Lung (tissue), 12 donors: ENCODE results near the gene SLC35F3. TPM values are rescaled to one million over a fixed set of nuclear protein-coding genes. Genes with fewer than 3 reads are reported as not detected.

Experiments
- ATAC-seq: fragments of 200-7000 bp; cut with Tn5 transposase; one replicate; pipeline ENCODE4 v1.9.1; 2020; ENCODE audit warnings: moderate number of reproducible peaks; ENCODE audit not compliant: insufficient read depth, low FRiP score
- DNase-seq, 3 donors: peaks; one replicate each; pipeline ENCODE4 v3.0.0-alpha.2; 2013 to 2017
- H3K27ac ChIP-seq, 2 donors: one replicate each; pipeline ENCODE4 v1.5.1; 2013; ENCODE audit warnings: mild to moderate bottlenecking in 2 of 2, moderate library complexity in 2 of 2, control low read depth in 1 of 2, inconsistent platforms in 1 of 2, low read depth in 1 of 2, low read length in 1 of 2
- H3K27me3 ChIP-seq, 3 donors: one replicate each; pipeline ENCODE4 v1.5.1; 2013; ENCODE audit warnings: low read length in 2 of 3; ENCODE audit not compliant: control insufficient read depth in 3 of 3, insufficient read depth in 3 of 3
- H3K36me3 ChIP-seq, 4 donors: one replicate each; pipeline ENCODE4 v1.5.1; 2013; ENCODE audit warnings: low read length in 4 of 4, mild to moderate bottlenecking in 1 of 4, moderate library complexity in 1 of 4; ENCODE audit not compliant: control insufficient read depth in 4 of 4, insufficient read depth in 4 of 4
- H3K4me1 ChIP-seq, 5 donors: one replicate each; pipeline ENCODE4 v1.5.1; 2013; ENCODE audit warnings: low read length in 5 of 5, mild to moderate bottlenecking in 2 of 5, moderate library complexity in 1 of 5; ENCODE audit not compliant: control insufficient read depth in 5 of 5, insufficient read depth in 5 of 5
- H3K4me3 ChIP-seq: one replicate; pipeline ENCODE4 v1.5.1; 2013; ENCODE audit warnings: mild to moderate bottlenecking, control low read depth, moderate library complexity
- H3K9ac ChIP-seq, 2 donors: one replicate each; pipeline ENCODE4 v1.5.1; 2013; ENCODE audit warnings: low read length in 2 of 2, control low read depth in 1 of 2; ENCODE audit not compliant: insufficient read depth in 1 of 2
- H3K9me3 ChIP-seq, 4 donors: one replicate each; pipeline ENCODE4 v1.5.1; 2013; ENCODE audit warnings: low read length in 3 of 4, mild to moderate bottlenecking in 1 of 4, moderate library complexity in 1 of 4; ENCODE audit not compliant: control insufficient read depth in 4 of 4, insufficient read depth in 3 of 4
- CTCF ChIP-seq: IDR thresholded peaks from 2 replicates; pipeline ENCODE4 v1.5.1; 2012; ENCODE audit warnings: mild to moderate bottlenecking; ENCODE audit errors: control extremely low read depth, extremely low read depth
- WGBS, 2 donors: extraction: QIAGEN DNeasy Blood & Tissue Kit; methylation state at CpG; one replicate each; pipeline ENCODE4 v1.1.7; 2013; 5-methylcytosine and 5-hydroxymethylcytosine counted together
- polyA plus RNA-seq, 2 donors: library from polyadenylated mRNA; stranded (reverse); fragments of 200-250 nt; gene quantifications; one replicate each; pipeline ENCODE4 v1.2.1, GENCODE V29; 2013
- total RNA-seq, 2 donors: library from RNA; depleted of rRNA in 1 of 2; stranded (reverse); fragments of >200 nt in 1 of 2; gene quantifications; one replicate each; pipeline ENCODE4 v1.2.1, GENCODE V29; 2014 to 2021
- donor health status: control.
- donor health status: control.
- donor health status: Bipolar disorder and iron deficiency.
- donor health status: healthy.
- donor health status: DM: yes; HTN: yes; CAD: no.

Gene SLC35F3
- total and polyA plus RNA-seq, 4 donors, result 0.09 to 1.4 (median 0.48) TPM

GRCh38 chr1:234311414-234311813 lies 406.9 kb downstream of the SLC35F3 start:
- H3K9me3 ChIP-seq, result no peaks in the 10 kb centered on the region
- 92 to 96% methylated on average over 7 of the region's 7 CpGs for WGBS, 2 donors
- H3K27ac ChIP-seq, result no peak overlapping the region
- no peaks in the 10 kb centered on the region for H3K27me3 ChIP-seq
- H3K4me3 ChIP-seq, result no peak overlapping the region
- no peaks in the 10 kb centered on the region for H3K36me3 ChIP-seq
- no peak for TF ChIP-seq CTCF
- no peak overlapping the region for H3K9ac ChIP-seq
- peaks cover 0 to 3% (median 0%) of the 10 kb centered on the region in 5 donors for H3K4me1 ChIP-seq
- ATAC-seq (no peak), DNase-seq (no peak)

DNA sequence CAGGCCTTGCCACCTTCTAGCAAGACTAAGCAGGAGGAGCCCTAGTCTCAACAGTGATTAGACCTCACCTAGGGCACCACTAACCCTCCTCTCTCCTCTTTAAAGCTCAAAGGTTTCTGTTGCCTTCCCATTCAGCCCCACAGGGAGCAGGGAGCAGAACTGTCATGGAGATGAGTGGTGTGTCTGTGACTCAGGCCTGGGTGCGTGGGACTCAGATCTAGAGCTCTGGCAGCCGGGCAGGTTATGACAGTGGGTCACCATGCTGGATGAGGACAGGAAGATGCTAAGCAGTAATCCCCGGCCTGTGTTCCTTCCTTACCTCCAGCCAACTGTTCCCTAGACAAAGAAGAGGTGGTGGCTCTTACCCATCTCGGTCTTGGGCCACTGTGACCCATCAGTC lies 408.7 kb downstream of the SLC35F3 start:
- Histone ChIP-seq H3K4me1 (peaks cover 0 to 3% (median 0%) of the 10 kb centered on the region in 5 donors), H3K36me3 (no peaks in the 10 kb centered on the region), H3K27ac (no peak overlapping the region), H3K9me3 (no peaks in the 10 kb centered on the region), H3K27me3 (no peaks in the 10 kb centered on the region), H3K4me3 (no peak overlapping the region), H3K9ac (no peak overlapping the region)
- DNase-seq (no peak), ATAC-seq (no peak)
- no peak for TF ChIP-seq CTCF
- 92 to 93% methylated on average over 4 of the region's 4 CpGs for WGBS, 2 donors

- H3K27ac ChIP-seq, result no peak overlapping the region
- peaks cover 0 to 5% (median 0%) of the 10 kb centered on the region in 3 donors for H3K27me3 ChIP-seq
- no peak overlapping the region for H3K9ac ChIP-seq
- TF ChIP-seq CTCF, result no peak
- DNase-seq (peak in 1 of 3 donors; percentile 22), ATAC-seq (no peak)
- H3K9me3 ChIP-seq, result no peaks in the 10 kb centered on the region
- H3K4me3 ChIP-seq, result no peak overlapping the region
- H3K36me3 ChIP-seq, result no peaks in the 10 kb centered on the region
- WGBS, 2 donors, result 73 to 79% methylated on average over 6 of the region's 6 CpGs
- no peaks in the 10 kb centered on the region for H3K4me1 ChIP-seq
Measured at GRCh38 chr1:234315091-234315541, 410.6 kb downstream of the SLC35F3 start.

- DNase-seq (no peak), ATAC-seq (no peak)
- TF ChIP-seq CTCF, result no peak
- no peak overlapping the region for H3K4me3 ChIP-seq
- peaks cover 0 to 5% (median 0%) of the 10 kb centered on the region in 3 donors for H3K27me3 ChIP-seq
- no peak overlapping the region for H3K27ac ChIP-seq
- 85 to 87% methylated on average over 3 of the region's 3 CpGs for WGBS, 2 donors
- no peaks in the 10 kb centered on the region for H3K4me1 ChIP-seq
- H3K9ac ChIP-seq, result no peak overlapping the region
- no peaks in the 10 kb centered on the region for H3K36me3 ChIP-seq
- H3K9me3 ChIP-seq, result no peaks in the 10 kb centered on the region
Measured at GRCh38 chr1:234315588-234315987, 411.1 kb downstream of the SLC35F3 start.
